B cell (primary cell): ENCODE results near the gene PIGO. TPM values are rescaled to one million over a fixed set of nuclear protein-coding genes. Genes with fewer than 3 reads are reported as not detected.

Source experiments
- ATAC-seq: fragments of 200-7000 bp; cut with Tn5 transposase; one replicate; pipeline ENCODE4 v1.10.0; 2021; ENCODE audit warnings: low read depth, mild to moderate bottlenecking, moderate number of reproducible peaks, moderate library complexity
- CTCF ChIA-PET: fragments of 350-600 bp; sonication (Branson Sonifier 250); formaldehyde crosslinking; loops from one replicate; lab custom pipeline; 2021; ENCODE audit warnings: antibody characterized with exemption, inconsistent platforms; lab: Charles Lee
- POLR2A ChIA-PET: fragments of 350-600 bp; sonication (Branson Sonifier 250); formaldehyde crosslinking; loops from one replicate; lab custom pipeline; 2021; ENCODE audit warnings: antibody characterized with exemption; lab: Charles Lee
- DNase-seq: peaks from one replicate; pipeline ENCODE4 v3.0.0; 2013
- H2AFZ ChIP-seq: 2 replicates; pipeline ENCODE4 v1.6.1; 2012; ENCODE audit warnings: mild to moderate bottlenecking, low read depth, low read length; ENCODE audit not compliant: insufficient read depth, poor library complexity, severe bottlenecking
- H3K27ac ChIP-seq, 2 donors: 1 replicate in 1 of 2; 2 replicates in 1 of 2; pipeline ENCODE4 v1.5.1; 2012 to 2013; ENCODE audit warnings: low read length in 2 of 2, mild to moderate bottlenecking in 2 of 2, moderate library complexity in 1 of 2
- H3K27me3 ChIP-seq, 4 experiments: fragments of 200-600 bp in 1 of 4; sonication (generic) in 1 of 4; replicated peaks in 1 of 4; 1 replicate in 2 of 4; 2 replicates in 2 of 4; pipeline versions ENCODE4 v1.6.1 to v1.7.0; 2013 to 2016; ENCODE audit warnings: low read length in 3 of 4, mild to moderate bottlenecking in 2 of 4, mixed read lengths in 1 of 4, moderate library complexity in 1 of 4; ENCODE audit not compliant: insufficient read depth in 4 of 4, control insufficient read depth in 3 of 4; ENCODE audit errors: control extremely low read depth in 1 of 4
- H3K36me3 ChIP-seq, 2 experiments: replicated peaks in 1 of 2; 1 replicate in 1 of 2; 2 replicates in 1 of 2; pipeline versions ENCODE4 v1.6.1 to v1.7.1; 2013; ENCODE audit warnings: low read length in 1 of 2; ENCODE audit not compliant: insufficient read depth in 2 of 2, control insufficient read depth in 1 of 2; ENCODE audit errors: control extremely low read depth in 1 of 2, extremely low read depth in 1 of 2
- H3K4me1 ChIP-seq, 2 donors: fragments of 200-600 bp in 1 of 2; sonication (generic) in 1 of 2; 1 replicate in 1 of 2; 2 replicates in 1 of 2; pipeline versions ENCODE4 v1.5.1 to v1.6.1; 2013 to 2017; ENCODE audit warnings: low read length in 2 of 2; ENCODE audit not compliant: control insufficient read depth in 2 of 2, insufficient read depth in 2 of 2
- H3K4me2 ChIP-seq: replicated peaks from 2 replicates; pipeline ENCODE3; 2012; ENCODE audit warnings: mild to moderate bottlenecking, low read depth, low read length; ENCODE audit not compliant: poor library complexity, severe bottlenecking
- H3K4me3 ChIP-seq, 5 experiments: fragments of 200-600 bp in 1 of 5; sonication (generic) in 1 of 5; 1 replicate in 3 of 5; 2 replicates in 2 of 5; pipeline versions ENCODE4 v1.5.1 to v1.7.0; 2011 to 2016; ENCODE audit warnings: low read length in 4 of 5, mild to moderate bottlenecking in 4 of 5, low read depth in 2 of 5, control low read depth in 1 of 5, moderate library complexity in 1 of 5; ENCODE audit not compliant: insufficient read depth in 1 of 5; ENCODE audit errors: control extremely low read depth in 1 of 5, extremely low read depth in 1 of 5
- H3K79me2 ChIP-seq: fragments of 200-600 bp; sonication (generic); one replicate; pipeline ENCODE4 v1.6.0; 2016; ENCODE audit warnings: low read length; ENCODE audit not compliant: control insufficient read depth, insufficient read depth
- H3K9ac ChIP-seq: fragments of 200-600 bp; sonication (generic); 2 replicates; pipeline ENCODE4 v1.6.1; 2017; ENCODE audit warnings: mild to moderate bottlenecking, low read length, moderate library complexity
- H3K9me3 ChIP-seq, 3 donors: one replicate each; pipeline versions ENCODE4 v1.6.1 to v1.7.1; 2013; ENCODE audit warnings: low read length in 2 of 3; ENCODE audit not compliant: control insufficient read depth in 2 of 3, insufficient read depth in 1 of 3; ENCODE audit errors: control extremely low read depth in 1 of 3
- H4K20me1 ChIP-seq: 2 replicates; pipeline ENCODE4 v1.6.0; 2012; ENCODE audit warnings: mild to moderate bottlenecking, low read length; ENCODE audit not compliant: insufficient read depth, control insufficient read depth, poor library complexity, severe bottlenecking
- H3K27ac Mint-ChIP-seq: one replicate; pipeline ENCODE4 v1.8.0; 2021; ENCODE audit warnings: mixed read lengths
- H3K27me3 Mint-ChIP-seq: one replicate; pipeline ENCODE4 v1.8.0; 2021; ENCODE audit warnings: mixed read lengths
- H3K4me1 Mint-ChIP-seq: one replicate; pipeline ENCODE4 v1.8.0; 2021; ENCODE audit warnings: mixed read lengths
- H3K4me3 Mint-ChIP-seq: one replicate; pipeline ENCODE4 v1.8.0; 2021; ENCODE audit warnings: mixed read lengths
- H3K9me3 Mint-ChIP-seq: one replicate; pipeline ENCODE4 v1.8.0; 2022; ENCODE audit warnings: mixed read lengths; ENCODE audit not compliant: insufficient read depth
- EZH2 ChIP-seq: IDR thresholded peaks from 2 replicates; pipeline ENCODE4 v1.6.1; 2012; ENCODE audit warnings: borderline replicate concordance, low read depth, mild to moderate bottlenecking, moderate library complexity, low read length; ENCODE audit not compliant: insufficient read depth, poor library complexity, severe bottlenecking
- WGBS: methylation state at CpG from one replicate; pipeline ENCODE4 v1.1.5; 2013; ENCODE audit warnings: missing lambda C conversion rate; ENCODE audit not compliant: insufficient coverage; 5-methylcytosine and 5-hydroxymethylcytosine counted together
- intact Hi-C: fragments of 100-400 bp; cut with micrococcal nuclease; formaldehyde crosslinking; loops from one replicate; pipeline ENCODE4 v1.10.0; 2022
- polyA plus RNA-seq: library from polyadenylated mRNA; depleted of rRNA; stranded (reverse); fragments of >200 nt; gene quantifications from 2 replicates; pipeline ENCODE4 v1.2.3, GENCODE V29; 2012
- total RNA-seq, 2 donors: library from RNA; stranded (reverse); fragments of 120-200 nt in 1 of 2; gene quantifications; 1 replicate in 1 of 2; 2 replicates in 1 of 2; pipeline versions ENCODE4 v1.2.3 to v1.2.4, GENCODE V29; 2013 to 2022
- TF ChIP-seq, protein P1 (sequence below): fragments of 200-600 bp; IDR thresholded peaks from one replicate; pipeline ENCODE4 v1.8.0; 2022; ENCODE audit warnings: antibody characterized with exemption, mild to moderate bottlenecking

The PIGO gene
- total and polyA plus RNA-seq, 2 donors (not counting 1 experiment from before 2014, with no cell fraction given) = 25.7 to 32.5 TPM

DNA sequence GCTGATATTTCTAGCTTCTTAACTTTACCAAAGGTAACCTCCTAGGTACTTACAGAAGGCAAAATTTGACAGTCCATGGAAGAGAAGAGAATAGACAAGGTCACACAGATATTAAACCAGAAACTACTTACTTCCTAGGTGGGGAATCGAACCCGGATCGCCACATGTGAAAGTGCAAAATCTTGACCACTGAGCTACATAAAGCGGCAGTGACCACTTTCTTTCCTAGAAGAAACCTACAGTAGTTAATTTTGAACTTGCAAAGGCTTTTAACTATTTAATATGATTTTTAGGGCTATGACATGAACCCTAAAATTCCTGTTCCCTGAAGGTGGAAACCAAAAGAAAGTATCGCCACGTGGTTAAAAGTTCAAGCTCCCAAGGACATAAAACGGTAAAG is 39.6 kb upstream of the PIGO start:
- no peaks in the 10 kb centered on the region for H4K20me1 ChIP-seq
- H3K9ac ChIP-seq = no peak overlapping the region
- DNase-seq (no peak), ATAC-seq (no peak)
- H3K36me3 ChIP-seq = no peaks in the 10 kb centered on the region
- H3K4me3 ChIP-seq = no peak overlapping the region
- no peak overlapping the region for H3K4me2 ChIP-seq
- Mint-ChIP-seq H3K4me1 (no peaks in the 10 kb centered on the region), H3K27me3 (peaks cover 6% of the 10 kb centered on the region), H3K27ac (no peak overlapping the region), H3K4me3 (no peak overlapping the region), H3K9me3 (peaks cover 2% of the 10 kb centered on the region)
- intact Hi-C loops = no loop called here
- H3K9me3 ChIP-seq = peaks cover 1 to 11% (median 6%) of the 10 kb centered on the region in 3 donors
- TF ChIP-seq, protein P1, sequence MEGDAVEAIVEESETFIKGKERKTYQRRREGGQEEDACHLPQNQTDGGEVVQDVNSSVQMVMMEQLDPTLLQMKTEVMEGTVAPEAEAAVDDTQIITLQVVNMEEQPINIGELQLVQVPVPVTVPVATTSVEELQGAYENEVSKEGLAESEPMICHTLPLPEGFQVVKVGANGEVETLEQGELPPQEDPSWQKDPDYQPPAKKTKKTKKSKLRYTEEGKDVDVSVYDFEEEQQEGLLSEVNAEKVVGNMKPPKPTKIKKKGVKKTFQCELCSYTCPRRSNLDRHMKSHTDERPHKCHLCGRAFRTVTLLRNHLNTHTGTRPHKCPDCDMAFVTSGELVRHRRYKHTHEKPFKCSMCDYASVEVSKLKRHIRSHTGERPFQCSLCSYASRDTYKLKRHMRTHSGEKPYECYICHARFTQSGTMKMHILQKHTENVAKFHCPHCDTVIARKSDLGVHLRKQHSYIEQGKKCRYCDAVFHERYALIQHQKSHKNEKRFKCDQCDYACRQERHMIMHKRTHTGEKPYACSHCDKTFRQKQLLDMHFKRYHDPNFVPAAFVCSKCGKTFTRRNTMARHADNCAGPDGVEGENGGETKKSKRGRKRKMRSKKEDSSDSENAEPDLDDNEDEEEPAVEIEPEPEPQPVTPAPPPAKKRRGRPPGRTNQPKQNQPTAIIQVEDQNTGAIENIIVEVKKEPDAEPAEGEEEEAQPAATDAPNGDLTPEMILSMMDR = no peak
- TF ChIP-seq EZH2 = no peak
- ChIA-PET POLR2A (no interaction called here), CTCF (no interaction called here)
- no peaks in the 10 kb centered on the region for H3K27me3 ChIP-seq
- H2AFZ ChIP-seq = no peak overlapping the region
- no peak overlapping the region for H3K27ac ChIP-seq
- H3K4me1 ChIP-seq = no peaks in the 10 kb centered on the region
- 90% methylated on average over 3 of the region's 7 CpGs for WGBS
- no peaks in the 10 kb centered on the region for H3K79me2 ChIP-seq

DNA sequence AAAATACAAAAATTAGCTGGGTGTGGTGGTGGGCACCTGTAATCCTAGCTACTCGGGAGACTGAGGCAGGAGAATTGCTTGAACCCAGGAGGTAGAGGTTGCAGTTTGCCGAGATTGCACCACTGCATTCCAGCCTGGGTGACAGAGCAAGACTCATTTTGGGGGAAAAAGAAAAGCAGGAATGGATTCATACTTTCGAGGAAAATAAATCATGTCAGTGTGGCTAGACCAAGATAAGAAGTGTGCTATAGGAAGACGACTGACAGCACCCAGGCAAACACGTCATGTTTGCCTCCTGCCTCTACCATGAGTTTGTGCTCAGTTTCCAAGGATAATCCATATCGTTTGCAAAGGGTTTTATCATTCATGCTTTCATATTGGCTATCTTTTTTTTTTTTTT is 38.5 kb upstream of the PIGO start:
- Mint-ChIP-seq H3K9me3 (peaks cover 2% of the 10 kb centered on the region), H3K27me3 (peaks cover 3% of the 10 kb centered on the region), H3K4me1 (no peaks in the 10 kb centered on the region), H3K4me3 (no peak overlapping the region), H3K27ac (no peak overlapping the region)
- no peak for ATAC-seq
- no peaks in the 10 kb centered on the region for H4K20me1 ChIP-seq
- no peak for TF ChIP-seq EZH2
- TF ChIP-seq, protein P1 = no peak
- ChIA-PET POLR2A (no interaction called here), CTCF (no interaction called here)
- H3K9ac ChIP-seq = no peak overlapping the region
- H3K9me3 ChIP-seq = peaks cover 1 to 11% (median 6%) of the 10 kb centered on the region in 3 donors
- intact Hi-C loops = no loop called here
- no peak overlapping the region for H3K27ac ChIP-seq
- H3K4me1 ChIP-seq = no peaks in the 10 kb centered on the region
- H3K36me3 ChIP-seq = no peaks in the 10 kb centered on the region
- no peak overlapping the region for H2AFZ ChIP-seq
- no peak overlapping the region for H3K4me3 ChIP-seq
- WGBS = 95% methylated on average over 4 of the region's 6 CpGs
- H3K4me2 ChIP-seq = no peak overlapping the region
- DNase-seq = no peak
- H3K27me3 ChIP-seq = no peaks in the 10 kb centered on the region
- no peaks in the 10 kb centered on the region for H3K79me2 ChIP-seq
